ENCODE measurements around the gene ACAP3. TPM values are rescaled to one million over a fixed set of nuclear protein-coding genes. Genes with fewer than 3 reads are reported as not detected.

Gene ACAP3
- total and polyA plus RNA-seq, 2 experiments from 2014 or later = 8.1 to 31.9 TPM

DNA sequence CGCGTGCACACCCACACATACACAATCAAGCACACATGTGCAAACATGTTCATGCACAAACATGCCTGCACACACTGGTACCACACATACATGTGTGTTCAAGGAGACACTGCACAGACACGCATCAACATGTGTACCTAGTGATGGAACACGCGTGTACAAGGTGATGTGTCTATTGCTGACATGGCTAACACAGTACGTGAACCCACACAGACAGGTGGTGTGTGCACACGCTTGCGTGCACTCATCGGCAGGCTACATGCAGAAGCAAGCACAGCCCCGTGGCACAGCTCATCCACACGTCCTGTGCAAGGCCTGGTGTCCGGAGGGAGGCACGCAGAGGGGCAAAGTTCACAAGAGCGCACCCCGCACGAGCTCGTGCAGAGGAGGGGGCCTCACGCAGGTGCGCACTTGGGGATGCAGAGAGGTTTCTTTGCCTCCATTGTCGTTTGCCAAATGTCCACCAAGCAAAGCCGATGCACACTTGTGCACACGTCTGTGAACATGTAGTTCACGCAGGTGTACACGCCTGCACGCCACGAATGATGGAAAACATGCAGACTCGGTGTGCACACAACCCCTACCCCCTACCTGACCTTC lies 969 bp downstream of the ACAP3 start:
- H3K36me3 Mint-ChIP-seq (ENCODE audit: low read depth) = peaks cover 6% of the 10 kb centered on the region
- no peaks in the 10 kb centered on the region for H3K36me3 ChIP-seq (ENCODE audit: insufficient read depth)
- peaks cover 8% of the 10 kb centered on the region; the same call in 1 of the 2 replicates for H3F3A ChIP-seq (replicated peaks; ENCODE audit: low read depth)
- H3K4me3 Mint-ChIP-seq = peak overlapping the region; percentile 80
- H2AFZ ChIP-seq = no peak overlapping the region
- H3K9me2 ChIP-seq (ENCODE audit: insufficient read depth) = no peaks in the 10 kb centered on the region
- ATAC-seq = no peak
- no peaks in the 10 kb centered on the region; the same call in 1 of the 2 replicates for H4K20me1 ChIP-seq (replicated peaks; ENCODE audit: insufficient read depth)
- H3K4me2 ChIP-seq = peak overlapping the region; percentile 87
- no peak for DNase-seq (ENCODE audit: low spot score)
- peak overlapping the region; percentile 90 for H3K4me3 ChIP-seq
- no peaks in the 10 kb centered on the region for H3K9me3 Mint-ChIP-seq
- peaks cover 20% of the 10 kb centered on the region for H3K27me3 Mint-ChIP-seq (ENCODE audit: insufficient read depth, low read depth, poor library complexity)
- H3K4me1 ChIP-seq (ENCODE audit: insufficient read depth) = peaks cover 7% of the 10 kb centered on the region; the same call in 1 of the 2 replicates
- TF ChIP-seq CREB1 (CRISPR knock-in tag; IDR thresholded peaks at IDR 0.05; ENCODE audit: low read depth) (no peak), POLR2AphosphoS5 (IDR thresholded peaks at IDR 0.05; ENCODE audit: low read depth) (no peak), JUNB (IDR thresholded peaks at IDR 0.05; ENCODE audit: unreplicated experiment) (no peak), ZNF114 (CRISPR knock-in tag; IDR thresholded peaks at IDR 0.05) (no peak), EZH2phosphoT487 (IDR thresholded peaks at IDR 0.05; ENCODE audit: unreplicated experiment) (no peak), ZNF331 (CRISPR knock-in tag; IDR thresholded peaks at IDR 0.05; ENCODE audit: low read depth) (no peak)
- TF ChIP-seq, protein P1, sequence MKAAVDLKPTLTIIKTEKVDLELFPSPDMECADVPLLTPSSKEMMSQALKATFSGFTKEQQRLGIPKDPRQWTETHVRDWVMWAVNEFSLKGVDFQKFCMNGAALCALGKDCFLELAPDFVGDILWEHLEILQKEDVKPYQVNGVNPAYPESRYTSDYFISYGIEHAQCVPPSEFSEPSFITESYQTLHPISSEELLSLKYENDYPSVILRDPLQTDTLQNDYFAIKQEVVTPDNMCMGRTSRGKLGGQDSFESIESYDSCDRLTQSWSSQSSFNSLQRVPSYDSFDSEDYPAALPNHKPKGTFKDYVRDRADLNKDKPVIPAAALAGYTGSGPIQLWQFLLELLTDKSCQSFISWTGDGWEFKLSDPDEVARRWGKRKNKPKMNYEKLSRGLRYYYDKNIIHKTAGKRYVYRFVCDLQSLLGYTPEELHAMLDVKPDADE (IDR thresholded peaks at IDR 0.05) = no peak
- TF ChIP-seq, protein P2, sequence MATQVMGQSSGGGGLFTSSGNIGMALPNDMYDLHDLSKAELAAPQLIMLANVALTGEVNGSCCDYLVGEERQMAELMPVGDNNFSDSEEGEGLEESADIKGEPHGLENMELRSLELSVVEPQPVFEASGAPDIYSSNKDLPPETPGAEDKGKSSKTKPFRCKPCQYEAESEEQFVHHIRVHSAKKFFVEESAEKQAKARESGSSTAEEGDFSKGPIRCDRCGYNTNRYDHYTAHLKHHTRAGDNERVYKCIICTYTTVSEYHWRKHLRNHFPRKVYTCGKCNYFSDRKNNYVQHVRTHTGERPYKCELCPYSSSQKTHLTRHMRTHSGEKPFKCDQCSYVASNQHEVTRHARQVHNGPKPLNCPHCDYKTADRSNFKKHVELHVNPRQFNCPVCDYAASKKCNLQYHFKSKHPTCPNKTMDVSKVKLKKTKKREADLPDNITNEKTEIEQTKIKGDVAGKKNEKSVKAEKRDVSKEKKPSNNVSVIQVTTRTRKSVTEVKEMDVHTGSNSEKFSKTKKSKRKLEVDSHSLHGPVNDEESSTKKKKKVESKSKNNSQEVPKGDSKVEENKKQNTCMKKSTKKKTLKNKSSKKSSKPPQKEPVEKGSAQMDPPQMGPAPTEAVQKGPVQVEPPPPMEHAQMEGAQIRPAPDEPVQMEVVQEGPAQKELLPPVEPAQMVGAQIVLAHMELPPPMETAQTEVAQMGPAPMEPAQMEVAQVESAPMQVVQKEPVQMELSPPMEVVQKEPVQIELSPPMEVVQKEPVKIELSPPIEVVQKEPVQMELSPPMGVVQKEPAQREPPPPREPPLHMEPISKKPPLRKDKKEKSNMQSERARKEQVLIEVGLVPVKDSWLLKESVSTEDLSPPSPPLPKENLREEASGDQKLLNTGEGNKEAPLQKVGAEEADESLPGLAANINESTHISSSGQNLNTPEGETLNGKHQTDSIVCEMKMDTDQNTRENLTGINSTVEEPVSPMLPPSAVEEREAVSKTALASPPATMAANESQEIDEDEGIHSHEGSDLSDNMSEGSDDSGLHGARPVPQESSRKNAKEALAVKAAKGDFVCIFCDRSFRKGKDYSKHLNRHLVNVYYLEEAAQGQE (IDR thresholded peaks at IDR 0.05; ENCODE audit: unreplicated experiment) = no peak
- TF ChIP-seq, protein P3, sequence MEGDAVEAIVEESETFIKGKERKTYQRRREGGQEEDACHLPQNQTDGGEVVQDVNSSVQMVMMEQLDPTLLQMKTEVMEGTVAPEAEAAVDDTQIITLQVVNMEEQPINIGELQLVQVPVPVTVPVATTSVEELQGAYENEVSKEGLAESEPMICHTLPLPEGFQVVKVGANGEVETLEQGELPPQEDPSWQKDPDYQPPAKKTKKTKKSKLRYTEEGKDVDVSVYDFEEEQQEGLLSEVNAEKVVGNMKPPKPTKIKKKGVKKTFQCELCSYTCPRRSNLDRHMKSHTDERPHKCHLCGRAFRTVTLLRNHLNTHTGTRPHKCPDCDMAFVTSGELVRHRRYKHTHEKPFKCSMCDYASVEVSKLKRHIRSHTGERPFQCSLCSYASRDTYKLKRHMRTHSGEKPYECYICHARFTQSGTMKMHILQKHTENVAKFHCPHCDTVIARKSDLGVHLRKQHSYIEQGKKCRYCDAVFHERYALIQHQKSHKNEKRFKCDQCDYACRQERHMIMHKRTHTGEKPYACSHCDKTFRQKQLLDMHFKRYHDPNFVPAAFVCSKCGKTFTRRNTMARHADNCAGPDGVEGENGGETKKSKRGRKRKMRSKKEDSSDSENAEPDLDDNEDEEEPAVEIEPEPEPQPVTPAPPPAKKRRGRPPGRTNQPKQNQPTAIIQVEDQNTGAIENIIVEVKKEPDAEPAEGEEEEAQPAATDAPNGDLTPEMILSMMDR (conservative IDR thresholded peaks at IDR 0.05; ENCODE audit: low read depth in 2 of 2) = no peak
- TF ChIP-seq, protein P4, sequence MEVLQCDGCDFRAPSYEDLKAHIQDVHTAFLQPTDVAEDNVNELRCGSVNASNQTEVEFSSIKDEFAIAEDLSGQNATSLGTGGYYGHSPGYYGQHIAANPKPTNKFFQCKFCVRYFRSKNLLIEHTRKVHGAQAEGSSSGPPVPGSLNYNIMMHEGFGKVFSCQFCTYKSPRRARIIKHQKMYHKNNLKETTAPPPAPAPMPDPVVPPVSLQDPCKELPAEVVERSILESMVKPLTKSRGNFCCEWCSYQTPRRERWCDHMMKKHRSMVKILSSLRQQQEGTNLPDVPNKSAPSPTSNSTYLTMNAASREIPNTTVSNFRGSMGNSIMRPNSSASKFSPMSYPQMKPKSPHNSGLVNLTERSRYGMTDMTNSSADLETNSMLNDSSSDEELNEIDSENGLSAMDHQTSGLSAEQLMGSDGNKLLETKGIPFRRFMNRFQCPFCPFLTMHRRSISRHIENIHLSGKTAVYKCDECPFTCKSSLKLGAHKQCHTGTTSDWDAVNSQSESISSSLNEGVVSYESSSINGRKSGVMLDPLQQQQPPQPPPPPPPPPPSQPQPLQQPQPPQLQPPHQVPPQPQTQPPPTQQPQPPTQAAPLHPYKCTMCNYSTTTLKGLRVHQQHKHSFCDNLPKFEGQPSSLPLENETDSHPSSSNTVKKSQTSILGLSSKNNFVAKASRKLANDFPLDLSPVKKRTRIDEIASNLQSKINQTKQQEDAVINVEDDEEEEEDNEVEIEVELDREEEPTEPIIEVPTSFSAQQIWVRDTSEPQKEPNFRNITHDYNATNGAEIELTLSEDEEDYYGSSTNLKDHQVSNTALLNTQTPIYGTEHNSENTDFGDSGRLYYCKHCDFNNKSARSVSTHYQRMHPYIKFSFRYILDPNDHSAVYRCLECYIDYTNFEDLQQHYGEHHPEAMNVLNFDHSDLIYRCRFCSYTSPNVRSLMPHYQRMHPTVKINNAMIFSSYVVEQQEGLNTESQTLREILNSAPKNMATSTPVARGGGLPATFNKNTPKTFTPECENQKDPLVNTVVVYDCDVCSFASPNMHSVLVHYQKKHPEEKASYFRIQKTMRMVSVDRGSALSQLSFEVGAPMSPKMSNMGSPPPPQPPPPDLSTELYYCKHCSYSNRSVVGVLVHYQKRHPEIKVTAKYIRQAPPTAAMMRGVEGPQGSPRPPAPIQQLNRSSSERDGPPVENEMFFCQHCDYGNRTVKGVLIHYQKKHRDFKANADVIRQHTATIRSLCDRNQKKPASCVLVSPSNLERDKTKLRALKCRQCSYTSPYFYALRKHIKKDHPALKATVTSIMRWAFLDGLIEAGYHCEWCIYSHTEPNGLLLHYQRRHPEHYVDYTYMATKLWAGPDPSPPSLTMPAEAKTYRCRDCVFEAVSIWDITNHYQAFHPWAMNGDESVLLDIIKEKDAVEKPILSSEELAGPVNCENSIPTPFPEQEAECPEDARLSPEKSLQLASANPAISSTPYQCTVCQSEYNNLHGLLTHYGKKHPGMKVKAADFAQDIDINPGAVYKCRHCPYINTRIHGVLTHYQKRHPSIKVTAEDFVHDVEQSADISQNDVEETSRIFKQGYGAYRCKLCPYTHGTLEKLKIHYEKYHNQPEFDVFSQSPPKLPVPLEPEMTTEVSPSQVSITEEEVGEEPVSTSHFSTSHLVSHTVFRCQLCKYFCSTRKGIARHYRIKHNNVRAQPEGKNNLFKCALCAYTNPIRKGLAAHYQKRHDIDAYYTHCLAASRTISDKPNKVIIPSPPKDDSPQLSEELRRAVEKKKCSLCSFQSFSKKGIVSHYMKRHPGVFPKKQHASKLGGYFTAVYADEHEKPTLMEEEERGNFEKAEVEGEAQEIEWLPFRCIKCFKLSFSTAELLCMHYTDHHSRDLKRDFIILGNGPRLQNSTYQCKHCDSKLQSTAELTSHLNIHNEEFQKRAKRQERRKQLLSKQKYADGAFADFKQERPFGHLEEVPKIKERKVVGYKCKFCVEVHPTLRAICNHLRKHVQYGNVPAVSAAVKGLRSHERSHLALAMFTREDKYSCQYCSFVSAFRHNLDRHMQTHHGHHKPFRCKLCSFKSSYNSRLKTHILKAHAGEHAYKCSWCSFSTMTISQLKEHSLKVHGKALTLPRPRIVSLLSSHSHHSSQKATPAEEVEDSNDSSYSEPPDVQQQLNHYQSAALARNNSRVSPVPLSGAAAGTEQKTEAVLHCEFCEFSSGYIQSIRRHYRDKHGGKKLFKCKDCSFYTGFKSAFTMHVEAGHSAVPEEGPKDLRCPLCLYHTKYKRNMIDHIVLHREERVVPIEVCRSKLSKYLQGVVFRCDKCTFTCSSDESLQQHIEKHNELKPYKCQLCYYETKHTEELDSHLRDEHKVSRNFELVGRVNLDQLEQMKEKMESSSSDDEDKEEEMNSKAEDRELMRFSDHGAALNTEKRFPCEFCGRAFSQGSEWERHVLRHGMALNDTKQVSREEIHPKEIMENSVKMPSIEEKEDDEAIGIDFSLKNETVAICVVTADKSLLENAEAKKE (CRISPR knock-in tag; IDR thresholded peaks at IDR 0.05) = no peak
- no peak overlapping the region for H3K27ac Mint-ChIP-seq
- H3K4me1 Mint-ChIP-seq = peaks cover 20% of the 10 kb centered on the region; the same call in 2 of the 3 replicates
- H3K27me3 ChIP-seq (ENCODE audit: insufficient read depth) = no peaks in the 10 kb centered on the region
- peaks cover 5% of the 10 kb centered on the region; the same call in 1 of the 2 replicates for H3K79me2 ChIP-seq (replicated peaks; ENCODE audit: insufficient read depth)
- H3K27ac ChIP-seq (ENCODE audit: low read depth) = no peak overlapping the region

Measured in GM23338 (cell line).